CD4-positive, alpha-beta T cell treated with Interferon gamma for 1 hour (primary cell): Measurements from ENCODE around the gene ADAM22.

Source experiments
- DNase-seq: peaks from one replicate; pipeline ENCODE4 v3.0.0-alpha.2; 2020

ADAM22 gene

GRCh38 chr7:88176190-88176589 lies 242.1 kb downstream of the ADAM22 start:
- no peak for DNase-seq

- DNase-seq, result no peak
Observed at GRCh38 chr7:88183051-88183450, 249.0 kb downstream of the ADAM22 start.

- DNase-seq, result no peak
Observed at GRCh38 chr7:88184848-88185304, 250.8 kb downstream of the ADAM22 start.

- DNase-seq, result no peak
Observed at GRCh38 chr7:88185650-88186049, 251.6 kb downstream of the ADAM22 start.

- no peak for DNase-seq
Observed at GRCh38 chr7:88191911-88192310, 257.9 kb downstream of the ADAM22 start.

GRCh38 chr7:88200261-88200660 lies 266.2 kb downstream of the ADAM22 start:
- DNase-seq, result no peak

- no peak for DNase-seq
Observed at GRCh38 chr7:88200789-88201188, 266.7 kb downstream of the ADAM22 start.

- DNase-seq, result no peak
Observed at GRCh38 chr7:88201305-88201704, 267.3 kb downstream of the ADAM22 start.

- DNase-seq, result no peak
Observed at GRCh38 chr7:88202278-88202677, 268.2 kb downstream of the ADAM22 start.

- DNase-seq, result no peak
Observed at GRCh38 chr7:88202799-88203198, 268.7 kb downstream of the ADAM22 start.

- no peak for DNase-seq
Observed at GRCh38 chr7:88203401-88203800, 269.4 kb downstream of the ADAM22 start.

- DNase-seq, result no peak
Observed at GRCh38 chr7:88204525-88205110, 270.6 kb downstream of the ADAM22 start.

- DNase-seq, result no peak
Observed at GRCh38 chr7:88205179-88205578, 271.1 kb downstream of the ADAM22 start.

- no peak for DNase-seq
Observed at GRCh38 chr7:88206254-88206653, 272.2 kb downstream of the ADAM22 start.

GRCh38 chr7:88208521-88208920 lies 274.5 kb downstream of the ADAM22 start:
- no peak for DNase-seq

GRCh38 chr7:88212918-88213317 lies 278.9 kb downstream of the ADAM22 start:
- DNase-seq, result no peak

- no peak for DNase-seq
Observed at GRCh38 chr7:88214456-88214855, 280.4 kb downstream of the ADAM22 start.

- no peak for DNase-seq
Observed at GRCh38 chr7:88215295-88215694, 281.2 kb downstream of the ADAM22 start.

- no peak for DNase-seq
Observed at GRCh38 chr7:88216276-88216675, 282.2 kb downstream of the ADAM22 start.

- no peak for DNase-seq
Observed at GRCh38 chr7:88217675-88218428, 283.8 kb downstream of the ADAM22 start.

- no peak for DNase-seq
Observed at GRCh38 chr7:88218429-88218745, 284.3 kb downstream of the ADAM22 start.

GRCh38 chr7:88218836-88219605 lies 285.0 kb downstream of the ADAM22 start:
- peak; percentile 58 for DNase-seq

- DNase-seq, result peak; percentile 90
Observed at GRCh38 chr7:88219781-88220747, 286.0 kb downstream of the ADAM22 start, which contains the start of gene SRI. SRI (minus strand) TSS chr7:88220038; CDS start chr7:88220026, 12 bp downstream.
